SK-N-SH (cell line): Measurements from ENCODE around the gene NYNRIN. TPM values are rescaled to one million over a fixed set of nuclear protein-coding genes. Genes with fewer than 3 reads are reported as not detected.

Experiments used
- CTCF ChIA-PET: fragments of 300-600, 350-600 bp; formaldehyde crosslinking; extraction: SDS; loops from one replicate; lab custom pipeline; 2021; lab: Yijun Ruan, JAX
- POLR2A ChIA-PET: fragments of 350-600 bp; sonication (Branson Sonifier 250); formaldehyde crosslinking; extraction: SDS; loops from one replicate; lab custom pipeline; 2020; ENCODE audit warnings: antibody characterized with exemption, inconsistent platforms; lab: Yijun Ruan, JAX
- DNase-seq: peaks from one replicate; pipeline ENCODE4 v3.0.0; 2012
- H2AFZ ChIP-seq: fragments of 200-600 bp; sonication (generic); 2 replicates; pipeline ENCODE4 v1.8.1; 2016; ENCODE audit warnings: antibody characterized with exemption, mild to moderate bottlenecking, low read depth
- H3F3A ChIP-seq: fragments of 200-600 bp; sonication (generic); replicated peaks from 2 replicates; pipeline ENCODE3; 2016; ENCODE audit warnings: antibody characterized with exemption, mild to moderate bottlenecking; ENCODE audit not compliant: insufficient read depth
- H3K27ac ChIP-seq, 2 experiments: fragments of 200-500 bp in 1 of 2; fragments of 200-600 bp in 1 of 2; sonication (Bioruptor generic) in 1 of 2; sonication (generic), shearing (Covaris generic) in 1 of 2; 2 replicates each; pipeline versions ENCODE4 v1.5.1 to v1.6.1; 2014 to 2016; ENCODE audit warnings: low read depth in 2 of 2, inconsistent platforms in 1 of 2, low read length in 1 of 2, mild to moderate bottlenecking in 1 of 2, mixed read lengths in 1 of 2
- H3K27me3 ChIP-seq: fragments of 200-600 bp; sonication (generic), shearing (Covaris generic); 2 replicates; pipeline ENCODE4 v1.6.1; 2016; ENCODE audit warnings: mixed run types; ENCODE audit not compliant: insufficient read depth
- H3K36me3 ChIP-seq, 2 experiments: fragments of 200-500 bp in 1 of 2; fragments of 200-600 bp in 1 of 2; sonication (Bioruptor generic) in 1 of 2; sonication (generic) in 1 of 2; replicated peaks in 1 of 2; 2 replicates each; pipeline versions ENCODE3 to v1.5.1; 2014 to 2016; ENCODE audit warnings: low read length in 1 of 2, mild to moderate bottlenecking in 1 of 2; ENCODE audit not compliant: insufficient read depth in 2 of 2, control insufficient read depth in 1 of 2
- H3K4me1 ChIP-seq, 2 experiments: fragments of 200-500 bp in 1 of 2; fragments of 200-600 bp in 1 of 2; sonication (Bioruptor generic) in 1 of 2; sonication (generic), shearing (Covaris generic) in 1 of 2; 2 replicates each; pipeline versions ENCODE4 v1.5.1 to v1.6.1; 2014 to 2016; ENCODE audit warnings: low read depth in 1 of 2, low read length in 1 of 2, mixed run types in 1 of 2; ENCODE audit not compliant: insufficient read depth in 2 of 2, control insufficient read depth in 1 of 2
- H3K4me2 ChIP-seq: fragments of 200-600 bp; sonication (generic), shearing (Covaris generic); 2 replicates; pipeline ENCODE4 v1.6.1; 2017; ENCODE audit warnings: mixed run types
- H3K4me3 ChIP-seq, 2 experiments: fragments of 200-500 bp in 1 of 2; fragments of 200-600 bp in 1 of 2; sonication (Bioruptor generic) in 1 of 2; sonication (generic), shearing (Covaris generic) in 1 of 2; 2 replicates each; pipeline versions ENCODE4 v1.5.1 to v1.8.1; 2014 to 2016; ENCODE audit warnings: low read depth in 2 of 2, inconsistent platforms in 1 of 2, low read length in 1 of 2, mild to moderate bottlenecking in 1 of 2, mixed read lengths in 1 of 2, moderate library complexity in 1 of 2
- H3K79me2 ChIP-seq: fragments of 200-600 bp; sonication (generic); 2 replicates; pipeline ENCODE4 v1.8.1; 2017; ENCODE audit warnings: mild to moderate bottlenecking; ENCODE audit not compliant: insufficient read depth
- H3K9ac ChIP-seq: fragments of 200-600 bp; sonication (generic); 2 replicates; pipeline ENCODE4 v1.6.1; 2017; ENCODE audit warnings: mixed run types
- H3K9me2 ChIP-seq: fragments of 200-600 bp; sonication (generic); 2 replicates; pipeline ENCODE4 v1.6.1; 2017; ENCODE audit warnings: mixed run types
- H3K9me3 ChIP-seq: fragments of 200-600 bp; sonication (generic); 2 replicates; pipeline ENCODE4 v1.6.1; 2017; ENCODE audit warnings: mixed run types, mild to moderate bottlenecking, moderate library complexity
- H4K20me1 ChIP-seq: fragments of 200-600 bp; sonication (generic); 2 replicates; pipeline ENCODE4 v1.6.1; 2017; ENCODE audit warnings: mild to moderate bottlenecking, mixed run types; ENCODE audit not compliant: insufficient read depth
- MEF2A ChIP-seq: IDR thresholded peaks from 2 replicates; pipeline ENCODE4 v1.4.0; 2012; ENCODE audit warnings: low read depth, borderline replicate concordance
- RAD21 ChIP-seq: IDR thresholded peaks from 2 replicates; pipeline ENCODE4 v1.6.1; 2012; ENCODE audit warnings: mild to moderate bottlenecking, low read length
- TCF12 ChIP-seq: IDR thresholded peaks from 2 replicates; pipeline ENCODE4 v1.4.0; 2012
- WGBS: methylation state at CpG from one replicate; pipeline ENCODE4 v1.1.6; 2017; ENCODE audit warnings: low lambda C conversion rate; 5-methylcytosine and 5-hydroxymethylcytosine counted together
- polyA plus RNA-seq, 3 experiments: library from polyadenylated mRNA; depleted of rRNA; stranded (reverse); fragments of >200 nt; gene quantifications; 2 replicates each; pipeline ENCODE4 v1.2.3, GENCODE V29; 2012
- TF ChIP-seq, protein P1 (sequence below): IDR thresholded peaks from 2 replicates; pipeline ENCODE4 v1.4.0; 2012; ENCODE audit warnings: low read depth
- TF ChIP-seq, protein P2 (sequence below): fragments of 150-350 bp; IDR thresholded peaks from 2 replicates; pipeline ENCODE4 v1.6.1; 2016; ENCODE audit warnings: mild to moderate bottlenecking, low read depth, low read length

Gene NYNRIN
- polyA plus RNA-seq, 1 of the 3 experiments (the other 2 are of a cell fraction): 4.8 TPM

DNA sequence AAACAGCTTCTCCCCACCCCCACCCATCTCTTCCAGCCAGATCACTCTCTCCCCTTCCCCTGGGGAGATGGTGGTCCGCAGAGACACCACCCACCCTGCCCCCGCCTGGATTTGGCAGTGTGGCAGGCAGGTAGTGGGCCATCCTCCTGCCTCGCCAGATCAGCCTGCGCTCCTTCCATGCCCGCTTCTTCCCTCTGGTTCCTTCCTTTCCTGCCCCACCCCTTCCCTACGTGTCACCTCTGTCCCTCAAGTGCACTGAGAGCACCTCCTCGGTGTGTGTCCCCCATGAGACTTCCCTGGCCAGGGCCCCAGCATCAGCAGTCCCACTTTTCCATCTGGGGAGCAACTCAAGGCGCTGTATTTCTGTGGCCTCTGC is 632 bp downstream of the NYNRIN start:
- Histone ChIP-seq H3K4me2 (peak overlapping the region; percentile 86), H3K9me2 (no peaks in the 10 kb centered on the region), H3K9ac (peak overlapping the region; percentile 45; the same call in 1 of the 2 replicates), H2AFZ (peak overlapping the region; percentile 80; the same call in 1 of the 2 replicates), H4K20me1 (no peaks in the 10 kb centered on the region), H3K4me1 (peaks cover 0 to 32% of the 10 kb centered on the region in 2 experiments; a peak in 1 of 4 replicates), H3F3A (peaks cover 14% of the 10 kb centered on the region), H3K36me3 (no peaks in the 10 kb centered on the region)
- CTCF ChIA-PET: interaction anchor here (0.6 to 5.6 kb wide), 6 partner anchors 13 to 66 kb away, joined by 3 to 35 read pairs (median 13); no protein-coding TSS in a partner anchor
- 50% methylated on average over 7 of the region's 8 CpGs for WGBS
- TF ChIP-seq MEF2A: no peak
- TF ChIP-seq, all 33 proteins: peak for 0
- Histone ChIP-seq H3K27ac (peak overlapping the region in 1 of 2 experiments; percentile 72; a peak in 1 of 4 replicates), H3K79me2 (no peaks in the 10 kb centered on the region), H3K9me3 (no peaks in the 10 kb centered on the region), H3K27me3 (no peaks in the 10 kb centered on the region), H3K4me3 (peak overlapping the region; percentile 66 to 73)
- peak; percentile 55 for DNase-seq
- POLR2A ChIA-PET: interaction anchor here (0.7 to 1.1 kb wide), 4 partner anchors 10 to 122 kb away, joined by 3 to 5 read pairs (median 3); partner anchors contain the start of gene KHNYN

DNA sequence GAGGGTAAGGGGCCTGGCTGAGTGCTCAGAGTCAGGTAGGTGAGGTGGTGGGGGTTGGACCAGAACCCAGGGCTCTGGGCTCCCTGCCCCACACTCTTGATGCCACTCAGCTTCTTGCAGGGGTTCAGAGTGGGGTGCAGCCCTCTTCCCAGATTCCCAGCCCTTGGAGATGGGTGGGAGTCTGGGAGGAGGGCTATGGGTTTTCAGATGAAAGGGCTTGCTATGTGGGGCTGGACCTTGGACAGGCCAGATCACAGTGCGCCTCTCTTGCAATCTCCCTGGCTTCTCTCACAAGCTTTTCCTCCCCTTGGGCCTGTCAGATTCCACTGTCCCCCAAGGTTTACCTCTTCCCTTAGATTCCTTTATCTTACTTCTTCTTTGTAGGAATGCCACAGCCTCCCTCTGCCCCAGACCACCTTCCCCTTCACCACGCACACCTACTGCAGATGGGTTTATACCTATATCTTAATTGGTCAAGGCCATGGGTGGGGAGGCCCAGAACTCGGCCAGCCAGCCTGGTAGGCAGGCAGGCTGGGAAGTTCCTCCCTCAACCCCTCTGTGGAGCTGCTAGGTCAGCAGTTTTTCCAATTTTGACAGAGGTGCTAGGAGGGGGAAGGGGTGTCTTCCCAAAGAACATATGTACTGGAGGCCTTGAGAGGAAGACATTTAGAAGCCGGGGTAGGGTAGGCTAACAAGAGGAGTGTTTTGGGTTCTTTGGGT is 1.4 kb downstream of the NYNRIN start:
- Histone ChIP-seq H3K27ac (no peak overlapping the region), H3K27me3 (no peaks in the 10 kb centered on the region), H3F3A (peaks cover 7% of the 10 kb centered on the region), H3K9me3 (no peaks in the 10 kb centered on the region), H3K4me2 (peak overlapping the region; percentile 86), H3K9me2 (no peaks in the 10 kb centered on the region)
- no peak for DNase-seq
- CTCF ChIA-PET: interaction anchor here (0.9 to 5.6 kb wide), 5 partner anchors 12 to 66 kb away, joined by 4 to 35 read pairs (median 15); no protein-coding TSS in a partner anchor
- TF ChIP-seq, protein P1, sequence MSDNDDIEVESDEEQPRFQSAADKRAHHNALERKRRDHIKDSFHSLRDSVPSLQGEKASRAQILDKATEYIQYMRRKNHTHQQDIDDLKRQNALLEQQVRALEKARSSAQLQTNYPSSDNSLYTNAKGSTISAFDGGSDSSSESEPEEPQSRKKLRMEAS: no peak
- no peak for TF ChIP-seq RAD21
- no peak for TF ChIP-seq TCF12
- TF ChIP-seq, protein P2, sequence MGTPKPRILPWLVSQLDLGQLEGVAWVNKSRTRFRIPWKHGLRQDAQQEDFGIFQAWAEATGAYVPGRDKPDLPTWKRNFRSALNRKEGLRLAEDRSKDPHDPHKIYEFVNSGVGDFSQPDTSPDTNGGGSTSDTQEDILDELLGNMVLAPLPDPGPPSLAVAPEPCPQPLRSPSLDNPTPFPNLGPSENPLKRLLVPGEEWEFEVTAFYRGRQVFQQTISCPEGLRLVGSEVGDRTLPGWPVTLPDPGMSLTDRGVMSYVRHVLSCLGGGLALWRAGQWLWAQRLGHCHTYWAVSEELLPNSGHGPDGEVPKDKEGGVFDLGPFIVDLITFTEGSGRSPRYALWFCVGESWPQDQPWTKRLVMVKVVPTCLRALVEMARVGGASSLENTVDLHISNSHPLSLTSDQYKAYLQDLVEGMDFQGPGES: no peak
- TF ChIP-seq, all 33 proteins: peak for 0
- Histone ChIP-seq H3K4me1 (peaks cover 0 to 32% of the 10 kb centered on the region in 2 experiments; a peak in 1 of 4 replicates), H3K79me2 (no peaks in the 10 kb centered on the region), H3K36me3 (no peaks in the 10 kb centered on the region), H3K9ac (no peak overlapping the region), H2AFZ (no peak overlapping the region), H3K4me3 (peak overlapping the region; percentile 66 to 73), H4K20me1 (no peaks in the 10 kb centered on the region)
- POLR2A ChIA-PET: interaction anchor here (1.1 kb wide), 1 partner anchor 9 kb away, joined by 3 read pairs; no protein-coding TSS in a partner anchor
- WGBS: 87% methylated on average over 4 of the region's 4 CpGs
